K562 (cell line): ENCODE results near the gene TTLL10. TPM values are rescaled to one million over a fixed set of nuclear protein-coding genes. Genes with fewer than 3 reads are reported as not detected.

Source experiments
- CTCF ChIP-seq, 3 experiments: IDR thresholded peaks in 2 of 3; conservative IDR thresholded peaks in 1 of 3; 2 replicates each; pipeline ENCODE4 v1.5.1; 2011 to 2012; ENCODE audit warnings: low read length in 3 of 3, mild to moderate bottlenecking in 3 of 3, control low read depth in 2 of 3, improper control_type of control experiment in 1 of 3, inconsistent platforms in 1 of 3, low read depth in 1 of 3, mixed read lengths in 1 of 3, moderate library complexity in 1 of 3; ENCODE audit not compliant: insufficient read depth in 2 of 3
- DDX20 ChIP-seq: fragments of 450-650 bp; IDR thresholded peaks from 2 replicates; pipeline ENCODE4 v1.6.1; 2016; ENCODE audit warnings: missing genetic modification characterization, low read depth, mild to moderate bottlenecking, missing compliant biosample characterization, moderate library complexity
- EWSR1 ChIP-seq: fragments of 450-650 bp; IDR thresholded peaks from 2 replicates; pipeline ENCODE4 v1.6.1; 2018; ENCODE audit warnings: borderline replicate concordance, mild to moderate bottlenecking, low read depth, moderate library complexity; ENCODE audit not compliant: partially characterized antibody
- FOXP4 ChIP-seq: sonication (generic); formaldehyde crosslinking; IDR thresholded peaks from 2 replicates; pipeline ENCODE4 v1.8.0; 2022; ENCODE audit warnings: mild to moderate bottlenecking, missing genetic modification reagents, borderline replicate concordance
- HDAC2 ChIP-seq: fragments of 450-650 bp; IDR thresholded peaks from 2 replicates; pipeline ENCODE4 v1.6.1; 2016; ENCODE audit warnings: mild to moderate bottlenecking
- HINFP ChIP-seq: fragments of 450-650 bp; conservative IDR thresholded peaks from 2 replicates; pipeline ENCODE4 v1.6.1; 2016; ENCODE audit warnings: missing genetic modification characterization, low read depth, mild to moderate bottlenecking, control low read depth, missing compliant biosample characterization
- KLF6 ChIP-seq: fragments of 250-450 bp; sonication (Bioruptor Pico); IDR thresholded peaks from 2 replicates; pipeline ENCODE4 v1.4.0; 2020; ENCODE audit warnings: mild to moderate bottlenecking, moderate library complexity, borderline replicate concordance
- MCM5 ChIP-seq: fragments of 450-650 bp; IDR thresholded peaks from 2 replicates; pipeline ENCODE4 v1.6.1; 2016; ENCODE audit warnings: low read depth
- MITF ChIP-seq: IDR thresholded peaks from 2 replicates; pipeline ENCODE4 v1.6.1; 2014; ENCODE audit warnings: antibody characterized with exemption
- NBN ChIP-seq: fragments of 450-650 bp; IDR thresholded peaks from 2 replicates; pipeline ENCODE4 v1.6.1; 2016; ENCODE audit warnings: low read depth, mild to moderate bottlenecking
- NCOA4 ChIP-seq: fragments of 450-650 bp; IDR thresholded peaks from 2 replicates; pipeline ENCODE4 v1.6.1; 2018; ENCODE audit warnings: mild to moderate bottlenecking; ENCODE audit not compliant: partially characterized antibody
- NFE2 ChIP-seq: IDR thresholded peaks from 2 replicates; pipeline ENCODE4 v1.6.1; 2014; ENCODE audit warnings: antibody characterized with exemption, low read depth
- PHF8 ChIP-seq: fragments of 200-600 bp; sonication (generic); IDR thresholded peaks from 2 replicates; pipeline ENCODE4 v1.6.1; 2012; ENCODE audit warnings: mixed run types, mild to moderate bottlenecking, inconsistent platforms, low read length, moderate library complexity, borderline replicate concordance
- PRPF4 ChIP-seq: fragments of 200-400 bp; formaldehyde crosslinking; IDR thresholded peaks from one replicate; pipeline ENCODE4 v1.6.1; 2017; ENCODE audit warnings: low read length, low read depth, mild to moderate bottlenecking; ENCODE audit not compliant: insufficient read depth, poor library complexity, severe bottlenecking
- RHOXF2B ChIP-seq: fragments of 250-450 bp; sonication (Bioruptor Pico); conservative IDR thresholded peaks from 2 replicates; pipeline ENCODE4 v1.5.1; 2021
- SIRT6 ChIP-seq: IDR thresholded peaks from one replicate; pipeline ENCODE4 v1.6.1; 2012; ENCODE audit warnings: low read depth, mild to moderate bottlenecking, control low read depth, inconsistent platforms, low read length, moderate library complexity
- TAL1 ChIP-seq: fragments of 450-650 bp; IDR thresholded peaks from 2 replicates; pipeline ENCODE4 v1.6.1; 2016; ENCODE audit warnings: mild to moderate bottlenecking
- TEAD1 ChIP-seq, 2 experiments: fragments of 450-650 bp in 1 of 2; sonication (generic) in 1 of 2; formaldehyde crosslinking; IDR thresholded peaks; 2 replicates each; pipeline versions ENCODE4 v1.4.0 to v1.8.0; 2020 to 2022; ENCODE audit warnings: mild to moderate bottlenecking in 2 of 2, missing genetic modification reagents in 1 of 2
- ZNF23 ChIP-seq: fragments of 250-450 bp; sonication (Bioruptor Pico); IDR thresholded peaks from 2 replicates; pipeline ENCODE4 v1.4.0; 2020; ENCODE audit warnings: mild to moderate bottlenecking
- ZNF699 ChIP-seq: fragments of 250-450 bp; sonication (Bioruptor Pico); IDR thresholded peaks from 2 replicates; pipeline ENCODE4 v1.8.0; 2021; ENCODE audit warnings: mild to moderate bottlenecking, moderate library complexity; ENCODE audit not compliant: insufficient replicate concordance
- ZZZ3 ChIP-seq: fragments of 450-650 bp; IDR thresholded peaks from 2 replicates; pipeline ENCODE4 v1.6.1; 2016; ENCODE audit warnings: antibody characterized with exemption, mild to moderate bottlenecking, moderate library complexity
- polyA plus RNA-seq, 8 experiments: library from polyadenylated mRNA; depleted of rRNA in 4 of 8; stranded (reverse) in 5 of 8; unstranded in 3 of 8; fragments of >200 nt; fragmentation: Nextera tagmentation in 2 of 8; fragmentation: Illumina TruSeq in 1 of 8; extraction: Ambion mirVana in 2 of 8; extraction: Trizol in 1 of 8; gene quantifications; 2 replicates each; pipeline versions ENCODE4 v1.2.1 to v1.2.3, GENCODE V29; 2011 to 2014; ENCODE audit warnings: inconsistent platforms in 1 of 8, missing spikeins in 1 of 8
- total RNA-seq, 7 experiments: library from RNA; depleted of rRNA in 6 of 7; stranded (reverse); fragments of >200 nt in 6 of 7; fragmentation: Illumina TruSeq in 2 of 7; extraction: Trizol in 2 of 7; gene quantifications; 2 replicates each; pipeline versions ENCODE4 v1.2.1 to v1.2.3, GENCODE V29; 2011 to 2021; ENCODE audit warnings: low replicate concordance in 1 of 7

The TTLL10 gene
- total and polyA plus RNA-seq, 9 of the 15 experiments (the other 6 are each of a cell fraction or from before 2014, with no cell fraction given) = not detected

GRCh38 chr1:1135339-1136136 lies 38.1 kb upstream of the TTLL10 start (continued):
- TF ChIP-seq MITF = no peak
- TF ChIP-seq ZZZ3 = no peak
- TF ChIP-seq MCM5 = no peak
- TF ChIP-seq TEAD1 (CRISPR knock-in tag; IDR thresholded peaks at IDR 0.05) = no peak
- no peak; the same call in 1 of the 2 replicates for TF ChIP-seq HINFP (tag)
- TF ChIP-seq NFE2 = no peak
- TF ChIP-seq EWSR1 = no peak
- TF ChIP-seq FOXP4 (CRISPR knock-in tag) = no peak
- no peak for TF ChIP-seq TAL1
- no peak for TF ChIP-seq ZNF699 (CRISPR knock-in tag)
- TF ChIP-seq NBN = no peak
- TF ChIP-seq CTCF (IDR thresholded peaks at IDR 0.05 in 2 of 3, conservative IDR thresholded peaks at IDR 0.05 in 1 of 3; ENCODE audit: insufficient read depth in 2 of 3, low read depth in 1 of 3, low read length in 3 of 3) = no peak
- TF ChIP-seq NCOA4 = no peak
- TF ChIP-seq ZNF23 = no peak
- no peak for TF ChIP-seq HDAC2
- 0 out of 2 replicates have a peak, but pooled peaks have one; percentile 16 for TF ChIP-seq PHF8
- no peak for TF ChIP-seq SIRT6
- no peak for TF ChIP-seq RHOXF2B (CRISPR knock-in tag)
- peak; percentile 71; the same call in 1 of the 2 replicates for TF ChIP-seq DDX20 (tag)
- no peak for TF ChIP-seq PRPF4
- TF ChIP-seq KLF6 (CRISPR knock-in tag) = no peak
